GM12892 (cell line): Measurements from ENCODE around the gene CCDC192.

ENCODE experiments used
- POLR2A ChIP-seq: IDR thresholded peaks from 2 replicates; pipeline ENCODE4 v1.6.1; 2011; ENCODE audit warnings: low read depth, low read length, control low read depth
- POLR2AphosphoS5 ChIP-seq: IDR thresholded peaks from 2 replicates; pipeline ENCODE4 v1.6.1; 2011; ENCODE audit warnings: low read depth, low read length, control low read depth
- TAF1 ChIP-seq: IDR thresholded peaks from 2 replicates; pipeline ENCODE4 v1.6.1; 2011; ENCODE audit warnings: low read depth, mild to moderate bottlenecking, control low read depth, low read length, borderline replicate concordance

DNA sequence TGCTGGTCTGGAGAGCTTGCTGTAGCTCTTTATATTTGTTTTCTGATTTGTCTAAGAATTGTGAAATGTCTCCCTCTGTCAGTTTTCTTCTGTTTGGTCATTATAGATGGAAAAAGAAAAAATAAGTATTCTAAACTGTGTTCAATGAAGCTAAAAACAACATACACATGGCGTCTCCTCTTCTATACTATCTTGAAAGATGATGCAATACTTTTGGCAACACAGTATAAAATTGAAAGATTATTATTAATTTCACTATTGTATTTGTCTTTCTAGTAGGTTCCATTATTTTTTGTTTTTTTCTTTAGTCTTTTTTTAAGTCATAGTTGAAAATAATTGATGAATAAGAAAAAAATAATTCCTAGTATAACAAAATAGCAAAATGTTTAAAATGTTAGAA is 22.5 kb downstream of the CCDC192 start:
- TF ChIP-seq POLR2AphosphoS5 (no peak), TAF1 (no peak), POLR2A (no peak)
